ENCODE data around the gene MBTPS2.
"Not testable (repeated sequence)": the region's sequence is repeated elsewhere in the genome, so short reads cannot be mapped to it uniquely, and the experiment has no call there.

Gene MBTPS2

GRCh38 chrX:21856504-21856903 lies 17.1 kb downstream of the MBTPS2 start:
- H3K27me3 ChIP-seq = no peaks in the 10 kb centered on the region
- H3K27ac ChIP-seq = no peak overlapping the region
- no peak overlapping the region for H3K4me3 ChIP-seq
- H3K9me3 ChIP-seq = no peaks in the 10 kb centered on the region
- H3K36me3 ChIP-seq = peaks cover 0 to 15% (median 11%) of the 10 kb centered on the region in 3 donors
- DNase-seq = no peak
- intact Hi-C loops (cut with DNase I; ENCODE audit: low total_unique reads) = no loop called here
- TF ChIP-seq CTCF (IDR thresholded peaks at IDR 0.05) = no peak
- no peaks in the 10 kb centered on the region for H3K4me1 ChIP-seq

DNA sequence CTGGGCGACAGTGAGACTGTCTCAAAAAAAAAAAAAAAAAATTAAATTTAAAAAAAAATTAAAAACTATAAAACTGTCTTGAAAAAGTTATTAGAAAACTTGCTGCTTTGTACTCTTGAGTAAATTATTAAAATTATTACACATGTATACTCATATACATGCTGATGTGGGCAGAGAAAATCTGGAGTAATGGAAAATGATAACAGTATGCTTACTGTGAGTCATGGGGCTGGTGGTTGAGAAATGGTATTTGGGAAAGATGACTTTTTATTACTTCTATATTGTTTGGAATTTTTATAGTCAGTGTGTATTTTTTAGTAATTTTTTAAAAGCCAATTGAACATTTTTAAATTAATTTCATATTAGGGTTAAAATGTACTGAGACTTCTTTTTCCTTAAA lies 23.8 kb downstream of the MBTPS2 start:
- Histone ChIP-seq H3K36me3 (no peaks in the 10 kb centered on the region), H3K9me3 (no peaks in the 10 kb centered on the region), H3K27me3 (no peaks in the 10 kb centered on the region), H3K4me3 (no peak overlapping the region), H3K27ac (no peak overlapping the region), H3K4me1 (no peaks in the 10 kb centered on the region)
- no peak for DNase-seq
- TF ChIP-seq CTCF (IDR thresholded peaks at IDR 0.05) = no peak
- intact Hi-C loops (cut with DNase I; ENCODE audit: low total_unique reads) = no loop called here

GRCh38 chrX:21865436-21865835 lies 26.0 kb downstream of the MBTPS2 start:
- Histone ChIP-seq H3K27ac (no peak overlapping the region), H3K4me1 (peaks cover 0 to 7% (median 0%) of the 10 kb centered on the region in 4 donors), H3K27me3 (no peaks in the 10 kb centered on the region), H3K9me3 (no peaks in the 10 kb centered on the region), H3K4me3 (no peak overlapping the region), H3K36me3 (no peaks in the 10 kb centered on the region)
- TF ChIP-seq CTCF (IDR thresholded peaks at IDR 0.05) = no peak
- no peak for DNase-seq
- intact Hi-C loops (cut with DNase I; ENCODE audit: low total_unique reads) = no loop called here

GRCh38 chrX:21870494-21870893 lies 31.1 kb downstream of the MBTPS2 start:
- H3K27me3 ChIP-seq = no peaks in the 10 kb centered on the region
- DNase-seq = no peak
- no peaks in the 10 kb centered on the region for H3K36me3 ChIP-seq
- H3K4me1 ChIP-seq = peaks cover 0 to 35% (median 0%) of the 10 kb centered on the region in 4 donors
- intact Hi-C loops (cut with DNase I; ENCODE audit: low total_unique reads) = no loop called here
- H3K4me3 ChIP-seq = no peak overlapping the region
- no peaks in the 10 kb centered on the region for H3K9me3 ChIP-seq
- H3K27ac ChIP-seq = peak overlapping the region in 1 of 2 donors; percentile 33
- TF ChIP-seq CTCF (IDR thresholded peaks at IDR 0.05) = no peak

DNA sequence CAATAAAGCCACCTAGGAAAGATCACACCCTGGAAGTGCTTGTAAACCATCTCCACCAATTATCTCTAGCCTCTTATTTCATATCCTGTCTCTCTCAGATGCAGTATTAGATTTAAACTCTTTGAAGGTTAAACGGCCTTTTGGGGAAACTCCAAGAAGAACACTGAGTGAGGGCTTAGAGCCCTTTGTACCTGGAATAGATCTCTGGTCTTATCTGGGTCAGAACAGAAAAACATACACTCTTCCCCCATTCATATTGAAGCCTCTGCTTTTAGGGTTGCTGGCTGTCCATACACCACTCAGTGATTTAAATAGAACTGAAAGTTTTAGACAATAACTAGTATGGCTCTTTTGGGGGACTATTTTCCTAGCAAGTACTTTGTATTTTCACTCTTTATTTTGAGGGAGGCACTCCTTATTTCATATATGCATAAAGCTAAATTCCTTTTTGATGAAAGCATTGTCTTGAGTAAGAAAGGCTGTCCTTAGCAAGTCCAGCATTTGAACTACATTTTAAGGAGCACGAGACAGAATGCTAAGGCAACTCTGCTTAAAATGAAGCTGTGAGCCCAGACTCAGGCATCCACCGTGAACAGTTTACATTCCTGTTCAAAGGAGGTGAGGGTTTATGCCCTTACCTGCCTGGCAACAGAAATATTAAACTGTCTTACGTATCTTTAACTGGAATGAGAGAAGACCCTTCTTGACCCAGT lies 33.8 kb downstream of the MBTPS2 start:
- intact Hi-C loops (cut with DNase I; ENCODE audit: low total_unique reads) = no loop called here
- no peak overlapping the region for H3K4me3 ChIP-seq
- H3K4me1 ChIP-seq = peaks cover 0 to 36% (median 0%) of the 10 kb centered on the region in 4 donors
- TF ChIP-seq CTCF (IDR thresholded peaks at IDR 0.05) = no peak
- peak overlapping the region in 1 of 2 donors; percentile 43 for H3K27ac ChIP-seq
- no peaks in the 10 kb centered on the region for H3K27me3 ChIP-seq
- no peaks in the 10 kb centered on the region for H3K9me3 ChIP-seq
- no peak for DNase-seq
- H3K36me3 ChIP-seq = no peaks in the 10 kb centered on the region

GRCh38 chrX:21874182-21874581 lies 34.8 kb downstream of the MBTPS2 start:
- H3K4me3 ChIP-seq; H3K27me3 ChIP-seq; H3K36me3 ChIP-seq; intact Hi-C loops (cut with DNase I; ENCODE audit: low total_unique reads); H3K27ac ChIP-seq; DNase-seq; H3K9me3 ChIP-seq: not testable (repeated sequence)
- peaks cover 0 to 36% (median 0%) of the 10 kb centered on the region in 4 donors for H3K4me1 ChIP-seq
